OCI-M1 (cell line): ENCODE results near the gene ASS1.

Experiments
- DNase-seq: peaks from one replicate; lab custom pipeline; 2025; lab: John Stamatoyannopoulos, UW

Gene ASS1

GRCh38 chr9:130418776-130419175 lies 26.0 kb upstream of the ASS1 start:
- DNase-seq = no peak

DNA sequence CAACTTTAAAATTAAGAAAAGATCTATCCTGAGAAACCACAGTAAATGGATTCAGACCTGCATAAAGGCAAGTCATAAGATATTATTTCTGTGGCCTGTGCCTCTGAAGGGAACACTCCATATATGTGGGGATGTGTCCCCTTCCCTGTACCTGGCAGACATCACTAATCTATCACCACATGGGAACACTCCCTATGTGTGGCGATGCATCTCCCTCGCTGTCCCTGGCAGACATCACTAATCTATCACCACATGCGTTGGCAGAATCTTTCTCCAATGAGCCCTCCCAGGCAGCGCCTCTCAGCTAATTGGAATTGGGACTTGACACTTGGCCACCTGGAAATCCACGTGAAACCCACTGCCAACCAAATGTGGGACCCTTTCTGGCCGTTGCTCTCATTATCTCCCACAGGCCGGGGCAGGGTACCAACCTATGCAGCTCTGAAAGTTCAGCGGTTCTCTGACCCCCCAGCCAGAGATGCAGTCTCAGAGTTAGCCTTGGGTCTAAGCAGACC lies 25.2 kb upstream of the ASS1 start:
- no peak for DNase-seq

DNA sequence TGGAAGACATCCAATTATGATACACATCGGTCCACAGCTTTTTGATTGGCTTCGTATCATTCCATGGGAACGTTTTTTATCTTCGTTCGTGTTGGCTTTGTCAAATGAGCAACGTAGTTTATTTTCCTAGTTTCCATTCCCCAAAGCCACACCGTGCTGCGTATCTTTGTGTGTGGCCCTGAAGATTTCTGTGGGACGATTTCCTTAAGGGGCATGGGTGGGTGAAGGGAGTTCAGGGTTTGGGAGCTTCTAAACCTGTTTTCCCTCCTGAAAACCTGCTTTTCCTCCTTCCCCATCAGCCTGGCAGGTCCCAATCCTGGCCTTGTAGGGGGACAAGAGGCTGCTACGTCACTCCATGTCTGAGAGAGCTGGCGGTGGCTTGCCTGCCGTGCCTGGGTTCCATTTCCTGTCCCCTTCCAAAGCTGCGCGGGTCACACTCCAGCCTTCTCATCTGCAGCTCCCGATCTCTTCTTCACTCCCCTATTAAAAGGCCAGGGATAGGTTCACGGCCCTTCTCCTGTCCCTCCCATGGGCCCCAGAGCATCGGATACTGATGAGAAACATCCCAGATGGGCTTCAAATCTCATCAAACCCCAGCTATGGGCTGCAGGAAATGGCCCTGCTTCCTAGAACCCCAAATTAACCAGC lies 23.5 kb upstream of the ASS1 start:
- no peak for DNase-seq

DNA sequence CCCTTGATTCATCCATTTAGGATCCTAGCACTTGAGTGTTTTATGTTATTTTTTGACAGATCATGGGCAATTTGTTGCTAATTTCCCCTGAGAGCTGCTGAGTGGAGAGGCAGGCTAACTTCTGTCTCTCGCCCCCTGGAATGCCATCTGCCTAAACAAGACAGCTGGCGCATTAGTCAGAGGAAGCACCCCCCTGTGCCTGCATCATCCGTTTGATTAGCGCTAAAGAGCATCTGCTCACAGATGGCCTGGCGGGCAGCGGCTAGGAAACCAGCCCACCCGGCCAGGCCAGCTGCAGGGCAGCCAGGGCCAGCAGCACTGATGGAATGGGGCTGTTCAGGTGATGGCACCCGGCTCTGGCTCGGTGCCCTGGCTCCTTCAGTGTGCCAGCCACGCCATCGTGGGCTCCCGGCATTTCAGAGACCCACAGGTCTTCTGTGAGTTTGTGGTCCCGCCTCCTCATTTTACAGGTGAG lies 22.9 kb upstream of the ASS1 start:
- DNase-seq = no peak

GRCh38 chr9:130422546-130422945 lies 22.2 kb upstream of the ASS1 start:
- no peak for DNase-seq

GRCh38 chr9:130423272-130423671 lies 21.5 kb upstream of the ASS1 start:
- no peak for DNase-seq

DNA sequence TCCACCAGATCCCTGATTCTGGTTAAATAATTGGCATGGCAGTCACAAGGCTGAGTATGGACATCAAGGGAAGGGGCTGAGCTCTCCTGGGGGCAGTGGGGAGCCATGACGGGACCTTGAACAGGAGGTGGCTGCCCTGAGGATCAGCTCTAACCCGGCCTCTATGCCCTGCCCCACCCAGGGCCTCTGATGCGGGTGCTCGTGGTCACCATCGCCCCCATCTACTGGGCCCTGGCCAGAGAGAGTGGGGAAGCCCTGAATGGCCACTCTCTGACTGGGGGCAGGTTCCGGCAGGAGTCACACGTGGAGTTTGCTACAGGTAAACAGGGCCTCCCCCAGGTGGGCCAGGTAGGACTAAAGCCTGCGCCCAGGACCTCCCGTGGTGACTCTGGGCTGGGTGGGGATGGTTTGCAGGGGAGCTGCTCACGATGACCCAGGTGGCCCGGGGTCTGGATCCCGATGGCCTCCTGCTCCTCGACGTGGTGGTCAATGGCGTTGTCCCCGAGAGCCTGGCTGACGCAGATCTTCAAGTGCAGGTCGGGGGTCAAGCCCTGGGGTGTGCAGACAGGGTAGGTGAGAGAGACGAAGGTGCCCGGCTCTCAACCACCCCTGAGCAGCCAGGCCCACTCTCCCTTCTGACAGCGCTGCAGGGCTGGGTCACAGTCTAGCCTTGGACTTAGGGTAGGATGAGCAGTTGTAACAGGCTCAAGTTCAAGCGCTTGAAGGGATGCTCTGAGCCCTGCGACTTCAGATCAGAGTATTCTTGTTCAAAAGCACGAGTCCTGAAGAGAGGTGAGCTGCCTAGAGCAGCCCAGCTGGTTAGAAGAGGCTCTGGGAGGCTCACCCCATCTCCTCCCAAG lies 19.9 kb upstream of the ASS1 start:
- no peak for DNase-seq

DNA sequence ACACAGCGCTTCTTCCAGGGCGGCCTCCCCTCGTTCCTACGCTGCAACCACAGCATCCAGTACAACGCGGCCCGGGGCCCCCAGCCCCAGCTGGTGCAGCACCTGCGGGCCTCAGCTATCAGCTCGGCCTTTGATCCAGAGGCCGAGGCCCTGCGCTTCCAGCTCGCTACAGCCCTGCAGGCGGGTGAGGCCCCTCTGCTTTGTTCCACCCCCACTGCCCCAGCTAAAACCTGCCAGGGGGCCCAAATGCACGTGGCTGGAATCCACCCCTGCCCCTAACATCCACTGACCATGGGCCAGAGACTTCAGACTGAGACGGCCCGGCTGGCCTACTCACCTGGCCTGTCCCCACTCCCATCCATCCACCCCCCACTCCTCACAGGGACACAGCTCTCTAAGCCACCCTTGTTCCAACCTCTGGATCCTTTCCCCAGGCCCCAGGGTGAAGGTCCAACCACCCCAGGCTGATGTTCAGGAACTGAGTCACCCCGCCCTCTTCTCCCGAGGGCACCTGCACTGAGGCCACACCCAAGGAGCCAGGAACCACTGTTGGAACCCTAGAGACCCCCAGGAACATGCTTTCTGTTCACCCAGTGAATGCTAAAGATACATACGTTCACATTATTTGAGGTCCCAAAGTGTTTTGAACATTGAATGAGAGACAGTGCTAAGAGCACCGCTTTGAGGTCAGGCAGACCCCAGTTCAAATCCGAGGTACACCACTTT lies 18.9 kb upstream of the ASS1 start:
- DNase-seq = no peak

GRCh38 chr9:130426467-130426773 lies 18.3 kb upstream of the ASS1 start:
- no peak for DNase-seq

GRCh38 chr9:130426883-130427282 lies 17.9 kb upstream of the ASS1 start:
- DNase-seq = no peak

- DNase-seq = no peak
These were observed 17.4 kb upstream of the ASS1 start for GRCh38 chr9:130427326-130427725.

DNA sequence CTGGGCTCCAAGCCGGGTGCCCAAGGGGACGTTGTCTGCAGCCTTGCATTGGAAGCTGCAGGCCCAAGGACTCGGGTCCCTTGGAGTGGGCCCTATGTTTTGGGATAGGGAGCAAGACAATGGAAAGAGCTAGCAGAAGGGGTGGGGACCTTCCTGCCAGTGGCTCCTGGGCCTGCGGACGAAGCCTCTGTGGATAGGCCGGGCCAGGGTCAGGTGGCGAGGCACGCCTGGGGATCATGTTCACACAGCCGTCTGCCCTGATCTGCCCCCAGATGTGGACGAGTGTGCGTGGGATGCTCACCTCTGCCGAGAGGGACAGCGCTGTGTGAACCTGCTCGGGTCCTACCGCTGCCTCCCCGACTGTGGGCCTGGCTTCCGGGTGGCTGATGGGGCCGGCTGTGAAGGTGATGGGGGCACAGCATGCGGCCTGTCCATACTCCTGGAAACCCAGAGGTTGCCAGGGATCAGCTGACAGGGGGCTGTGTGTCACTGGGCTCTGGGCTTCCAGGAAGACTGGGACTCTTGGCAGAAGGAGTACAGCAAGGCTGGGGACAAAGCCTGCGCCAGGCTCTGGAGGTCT lies 16.6 kb upstream of the ASS1 start:
- no peak for DNase-seq

DNA sequence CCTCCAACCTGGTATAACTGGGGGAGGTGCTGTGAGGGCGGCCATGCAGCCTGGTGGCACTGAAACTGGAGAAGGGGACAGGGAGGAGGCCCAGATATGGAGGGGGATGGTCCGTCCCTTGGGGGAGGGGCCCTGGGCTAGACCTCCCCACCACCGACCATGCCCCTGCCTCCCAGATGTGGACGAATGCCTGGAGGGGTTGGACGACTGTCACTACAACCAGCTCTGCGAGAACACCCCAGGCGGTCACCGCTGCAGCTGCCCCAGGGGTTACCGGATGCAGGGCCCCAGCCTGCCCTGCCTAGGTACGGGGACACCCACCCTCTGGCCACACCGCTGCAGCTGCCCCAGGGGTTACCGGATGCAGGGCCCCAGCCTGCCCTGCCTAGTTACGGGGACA lies 15.4 kb upstream of the ASS1 start:
- no peak for DNase-seq

- DNase-seq = no peak
These were observed 14.9 kb upstream of the ASS1 start for GRCh38 chr9:130429831-130430230.

GRCh38 chr9:130430232-130430631 lies 14.5 kb upstream of the ASS1 start:
- DNase-seq = no peak

- DNase-seq = no peak
These were observed 13.8 kb upstream of the ASS1 start for GRCh38 chr9:130430734-130431535.

DNA sequence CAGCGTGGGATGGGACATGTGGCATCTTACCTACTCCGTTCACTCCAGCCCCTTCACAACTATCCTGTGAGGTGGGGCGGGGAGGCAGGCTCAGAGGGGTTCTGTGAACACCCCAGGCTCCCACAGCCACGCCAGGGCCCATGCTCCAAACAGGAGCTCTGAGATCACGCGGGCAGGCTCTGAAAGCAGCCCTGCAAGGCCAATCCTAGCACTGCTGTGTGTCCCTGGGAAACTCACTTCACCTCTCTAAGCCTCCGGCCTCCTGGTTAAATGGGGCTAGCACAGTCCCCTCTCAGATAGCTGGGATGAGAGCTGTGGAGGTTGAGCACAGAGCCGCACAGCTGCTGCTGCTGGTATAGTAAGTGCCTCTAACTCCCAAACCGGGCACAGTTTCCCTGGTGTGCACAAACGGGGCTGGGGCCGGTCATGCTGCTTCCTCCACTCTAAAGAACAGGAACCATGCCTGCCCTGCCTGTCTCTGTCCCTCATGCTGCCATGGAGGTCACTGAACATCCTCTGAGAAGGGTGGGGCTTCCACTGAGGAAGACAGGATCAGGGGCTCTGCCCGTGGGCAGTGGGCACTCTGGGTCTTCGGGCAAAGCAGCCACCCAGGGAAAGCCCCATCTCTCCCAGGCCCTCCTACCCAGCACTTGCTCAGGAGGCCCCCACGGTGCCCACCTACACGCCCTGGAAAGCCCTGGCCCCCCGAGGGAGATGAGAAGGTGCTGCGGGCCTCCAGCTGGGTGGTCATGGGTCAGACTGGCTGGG lies 13.0 kb upstream of the ASS1 start:
- no peak for DNase-seq

- no peak for DNase-seq
These were observed 12.4 kb upstream of the ASS1 start for GRCh38 chr9:130432362-130432761.

DNA sequence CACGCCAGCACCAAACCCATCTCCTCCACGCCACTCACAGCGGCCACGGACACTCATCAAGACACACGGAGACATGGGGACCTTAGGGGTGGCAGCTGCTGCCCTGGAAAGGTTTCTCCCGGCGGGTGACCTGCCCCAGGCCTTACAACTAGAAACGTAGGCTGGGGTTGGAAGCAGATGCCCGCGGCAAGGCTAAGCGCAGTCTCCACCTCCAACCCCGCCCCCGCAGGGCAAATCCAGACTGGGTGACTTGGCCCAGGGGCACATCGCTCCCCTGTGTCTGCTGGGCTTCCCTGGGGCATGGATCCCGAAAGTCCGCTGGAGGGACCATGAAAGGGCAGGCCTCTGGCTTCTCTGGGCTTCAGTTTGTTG lies 12.0 kb upstream of the ASS1 start:
- no peak for DNase-seq

- no peak for DNase-seq
These were observed 11.4 kb upstream of the ASS1 start for GRCh38 chr9:130433168-130433946.
